GM12874 (cell line): ENCODE results near the gene TAS1R2.

Experiments used
- TF ChIP-seq, protein P1 (sequence below): IDR thresholded peaks from 2 replicates; pipeline ENCODE4 v1.5.1; 2011; ENCODE audit warnings: low read depth, mild to moderate bottlenecking, control low read depth, low read length, moderate library complexity; ENCODE audit not compliant: insufficient read depth

The TAS1R2 gene

DNA sequence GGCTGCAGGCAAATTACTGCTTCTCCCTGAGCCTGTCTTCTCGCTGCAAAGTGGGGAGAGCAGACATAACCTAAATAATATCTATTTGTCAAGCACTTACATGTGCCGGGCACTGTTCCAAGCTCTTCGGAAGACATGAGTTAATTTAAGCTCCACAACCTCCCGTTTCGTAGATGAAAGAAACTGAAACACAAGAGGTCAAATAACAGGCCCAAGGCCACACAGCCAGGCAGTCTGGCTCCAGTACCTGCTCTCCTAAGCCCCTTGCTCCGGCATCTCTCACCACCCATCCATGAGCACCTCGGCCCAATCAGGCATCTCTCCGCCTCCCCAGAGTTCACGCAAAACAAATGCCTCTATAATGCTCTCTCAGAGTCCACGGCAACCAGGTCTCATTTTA, 65.4 kb downstream of the TAS1R2 start:
- TF ChIP-seq, protein P1, sequence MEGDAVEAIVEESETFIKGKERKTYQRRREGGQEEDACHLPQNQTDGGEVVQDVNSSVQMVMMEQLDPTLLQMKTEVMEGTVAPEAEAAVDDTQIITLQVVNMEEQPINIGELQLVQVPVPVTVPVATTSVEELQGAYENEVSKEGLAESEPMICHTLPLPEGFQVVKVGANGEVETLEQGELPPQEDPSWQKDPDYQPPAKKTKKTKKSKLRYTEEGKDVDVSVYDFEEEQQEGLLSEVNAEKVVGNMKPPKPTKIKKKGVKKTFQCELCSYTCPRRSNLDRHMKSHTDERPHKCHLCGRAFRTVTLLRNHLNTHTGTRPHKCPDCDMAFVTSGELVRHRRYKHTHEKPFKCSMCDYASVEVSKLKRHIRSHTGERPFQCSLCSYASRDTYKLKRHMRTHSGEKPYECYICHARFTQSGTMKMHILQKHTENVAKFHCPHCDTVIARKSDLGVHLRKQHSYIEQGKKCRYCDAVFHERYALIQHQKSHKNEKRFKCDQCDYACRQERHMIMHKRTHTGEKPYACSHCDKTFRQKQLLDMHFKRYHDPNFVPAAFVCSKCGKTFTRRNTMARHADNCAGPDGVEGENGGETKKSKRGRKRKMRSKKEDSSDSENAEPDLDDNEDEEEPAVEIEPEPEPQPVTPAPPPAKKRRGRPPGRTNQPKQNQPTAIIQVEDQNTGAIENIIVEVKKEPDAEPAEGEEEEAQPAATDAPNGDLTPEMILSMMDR = no peak

DNA sequence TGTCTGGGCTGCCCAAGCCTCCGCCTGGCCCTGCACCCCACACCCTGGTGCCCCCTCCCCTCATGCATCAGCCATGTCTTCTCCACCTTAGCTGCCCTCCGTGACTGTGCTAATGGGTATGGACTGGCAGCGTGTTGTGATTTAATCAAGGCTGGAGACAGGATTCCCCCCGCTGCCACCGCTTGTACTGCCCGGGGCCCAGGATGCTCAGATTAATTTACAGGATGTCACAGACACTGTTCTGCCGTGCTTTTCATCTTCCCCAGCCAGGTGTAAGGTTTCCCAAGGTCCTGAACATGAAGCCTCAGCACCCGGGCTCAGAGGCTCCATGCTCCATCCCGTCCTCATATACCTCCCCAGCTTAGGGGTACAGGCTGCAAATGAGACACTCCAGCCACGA, 66.3 kb downstream of the TAS1R2 start:
- TF ChIP-seq, protein P1 = no peak

DNA sequence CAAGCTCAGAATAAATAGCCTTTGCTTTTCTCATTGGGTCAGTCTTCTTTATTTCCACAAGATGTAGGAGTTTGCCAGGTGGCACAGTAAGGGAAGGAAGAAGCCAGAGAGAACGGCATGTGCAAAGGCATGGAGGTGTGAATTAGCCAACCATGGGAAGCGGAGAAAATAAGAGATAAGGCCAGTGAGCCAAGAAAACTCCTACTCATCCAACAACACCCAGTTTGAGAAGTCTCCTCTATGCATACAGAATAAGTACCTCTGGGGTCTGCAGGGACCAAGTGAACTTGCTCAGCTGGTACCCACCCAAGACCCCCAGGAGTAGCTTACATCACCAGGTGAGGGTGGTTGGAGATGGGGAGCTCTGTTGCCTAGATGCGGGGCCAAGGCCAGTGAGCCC, 66.7 kb downstream of the TAS1R2 start:
- TF ChIP-seq, protein P1 = no peak
